T-cell (primary cell): Measurements from ENCODE around the gene HES6. TPM values are rescaled to one million over a fixed set of nuclear protein-coding genes. Genes with fewer than 3 reads are reported as not detected.

Experiments
- ATAC-seq, 4 experiments: fragments of 200-7000 bp in 3 of 4; fragments of 150-1000 bp in 1 of 4; cut with Tn5 transposase; replicated peaks in 1 of 4; 1 replicate in 3 of 4; 2 replicates in 1 of 4; pipeline ENCODE4 v1.10.0; 2021; ENCODE audit warnings: moderate library complexity in 3 of 4, mild to moderate bottlenecking in 2 of 4, moderate number of reproducible peaks in 1 of 4
- CTCF ChIA-PET, 2 donors: fragments of 300-600 bp; sonication (Branson Sonifier 250); formaldehyde crosslinking; loops; one replicate each; lab custom pipeline; 2022; ENCODE audit warnings: antibody characterized with exemption in 2 of 2; lab: Charles Lee
- POLR2A ChIA-PET, 2 donors: fragments of 300-600 bp; sonication (Branson Sonifier 250); formaldehyde crosslinking; loops; one replicate each; lab custom pipeline; 2022; ENCODE audit warnings: antibody characterized with exemption in 2 of 2; lab: Charles Lee
- DNase-seq, 35 experiments: peaks; one replicate each; pipeline versions ENCODE4 v3.0.0 to v3.0.0-alpha.2; 2013 to 2023
- H3K27ac ChIP-seq: one replicate; pipeline ENCODE4 v1.5.1; 2013; ENCODE audit warnings: low read length
- H3K27me3 ChIP-seq, 2 experiments: replicated peaks in 1 of 2; 1 replicate in 1 of 2; 2 replicates in 1 of 2; pipeline versions ENCODE4 v1.6.1 to v1.7.0; 2013; ENCODE audit warnings: low read length in 1 of 2, mixed read lengths in 1 of 2; ENCODE audit not compliant: control insufficient read depth in 2 of 2, insufficient read depth in 2 of 2; ENCODE audit errors: extremely low read depth in 1 of 2
- H3K36me3 ChIP-seq, 2 donors: 1 replicate in 1 of 2; 2 replicates in 1 of 2; pipeline versions ENCODE4 v1.6.1 to v1.7.0; 2013; ENCODE audit warnings: low read length in 1 of 2; ENCODE audit not compliant: control insufficient read depth in 2 of 2, insufficient read depth in 1 of 2; ENCODE audit errors: extremely low read depth in 1 of 2
- H3K4me1 ChIP-seq, 2 experiments: 1 replicate in 1 of 2; 2 replicates in 1 of 2; pipeline versions ENCODE4 v1.6.1 to v1.7.0; 2013; ENCODE audit warnings: low read length in 2 of 2, mixed read lengths in 1 of 2; ENCODE audit not compliant: insufficient read depth in 2 of 2, control insufficient read depth in 1 of 2; ENCODE audit errors: extremely low read depth in 1 of 2
- H3K4me3 ChIP-seq, 2 donors: 1 replicate in 1 of 2; 2 replicates in 1 of 2; pipeline versions ENCODE4 v1.5.1 to v1.7.0; 2013; ENCODE audit warnings: mild to moderate bottlenecking in 2 of 2, low read length in 1 of 2, moderate library complexity in 1 of 2; ENCODE audit not compliant: control insufficient read depth in 1 of 2; ENCODE audit errors: extremely low read depth in 1 of 2
- H3K9me3 ChIP-seq: 2 replicates; pipeline ENCODE4 v1.7.0; 2013
- H3K27ac Mint-ChIP-seq, 2 donors: one replicate each; pipeline ENCODE4 v1.8.0; 2020 to 2021; ENCODE audit warnings: mild to moderate bottlenecking in 2 of 2, mixed read lengths in 2 of 2
- H3K27me3 Mint-ChIP-seq, 2 donors: one replicate each; pipeline ENCODE4 v1.8.0; 2021 to 2022; ENCODE audit warnings: mixed read lengths in 2 of 2
- H3K36me3 Mint-ChIP-seq: one replicate; pipeline ENCODE4 v1.8.0; 2021; ENCODE audit warnings: mixed read lengths
- H3K4me1 Mint-ChIP-seq, 3 donors: one replicate each; pipeline ENCODE4 v1.8.0; 2020 to 2022; ENCODE audit warnings: mixed read lengths in 3 of 3, mild to moderate bottlenecking in 1 of 3
- H3K4me3 Mint-ChIP-seq, 3 donors: one replicate each; pipeline ENCODE4 v1.8.0; 2020 to 2022; ENCODE audit warnings: mild to moderate bottlenecking in 3 of 3, mixed read lengths in 3 of 3, moderate library complexity in 3 of 3
- H3K9me3 Mint-ChIP-seq, 3 donors: one replicate each; pipeline ENCODE4 v1.8.0; 2020 to 2022; ENCODE audit warnings: mixed read lengths in 3 of 3
- WGBS: methylation state at CpG from one replicate; pipeline ENCODE4 v1.1.5; 2013; ENCODE audit warnings: missing lambda C conversion rate; ENCODE audit not compliant: insufficient coverage; 5-methylcytosine and 5-hydroxymethylcytosine counted together
- total RNA-seq, 35 experiments: library from RNA in 6 of 35; stranded (reverse) in 6 of 35; fragments of 120-200 nt in 1 of 35; gene quantifications; one replicate each; pipeline versions ENCODE4 v1.2.1 to v1.2.4 and lab custom pipeline; 2013 to 2026

Gene HES6
- total RNA-seq, 5 donors from 2014 or later (not counting 1 experiment from before 2014, with no cell fraction given) = 1.7 to 3.6 (median 2.7) TPM

GRCh38 chr2:238251331-238251730 lies 11.5 kb upstream of the HES6 start:
- POLR2A ChIA-PET = no interaction called here
- H3K27ac Mint-ChIP-seq = no peak overlapping the region
- CTCF ChIA-PET = interaction anchor here in 1 of 2 donors (1.0 kb wide), 1 partner anchor 9 kb away, joined by 5 read pairs; no protein-coding TSS in a partner anchor
- Histone ChIP-seq H3K27me3 (no peaks in the 10 kb centered on the region), H3K36me3 (peaks cover 16 to 34% of the 10 kb centered on the region in 2 donors), H3K9me3 (no peaks in the 10 kb centered on the region), H3K4me3 (no peak overlapping the region), H3K27ac (no peak overlapping the region), H3K4me1 (no peaks in the 10 kb centered on the region)
- WGBS = 97% methylated on average over 12 of the region's 12 CpGs
- H3K4me1 Mint-ChIP-seq = no peaks in the 10 kb centered on the region
- no peak overlapping the region for H3K4me3 Mint-ChIP-seq
- no peaks in the 10 kb centered on the region for H3K9me3 Mint-ChIP-seq
- H3K36me3 Mint-ChIP-seq = peaks cover 35% of the 10 kb centered on the region
- ATAC-seq = no peak
- no peaks in the 10 kb centered on the region for H3K27me3 Mint-ChIP-seq
- no peak for DNase-seq

GRCh38 chr2:238250896-238251295 lies 11.1 kb upstream of the HES6 start:
- H3K9me3 Mint-ChIP-seq = no peaks in the 10 kb centered on the region
- 100% methylated on average over 2 of the region's 7 CpGs for WGBS
- H3K4me3 ChIP-seq = no peak overlapping the region
- DNase-seq (no peak), ATAC-seq (no peak)
- no peaks in the 10 kb centered on the region for H3K4me1 Mint-ChIP-seq
- no peaks in the 10 kb centered on the region for H3K27me3 ChIP-seq
- no peaks in the 10 kb centered on the region for H3K4me1 ChIP-seq
- H3K36me3 Mint-ChIP-seq = peaks cover 38% of the 10 kb centered on the region
- H3K27ac ChIP-seq = no peak overlapping the region
- ChIA-PET POLR2A (no interaction called here), CTCF (interaction anchor here in 1 of 2 donors (1.0 kb wide), 1 partner anchor 10 kb away, joined by 5 read pairs; no protein-coding TSS in a partner anchor)
- H3K4me3 Mint-ChIP-seq = no peak overlapping the region
- no peaks in the 10 kb centered on the region for H3K9me3 ChIP-seq
- peaks cover 16 to 31% of the 10 kb centered on the region in 2 donors for H3K36me3 ChIP-seq
- H3K27me3 Mint-ChIP-seq = no peaks in the 10 kb centered on the region
- no peak overlapping the region for H3K27ac Mint-ChIP-seq

- H3K4me1 ChIP-seq = no peaks in the 10 kb centered on the region
- peaks cover 30% of the 10 kb centered on the region for H3K36me3 Mint-ChIP-seq
- ATAC-seq = no peak
- ChIA-PET POLR2A (no interaction called here), CTCF (no interaction called here)
- H3K9me3 Mint-ChIP-seq = no peaks in the 10 kb centered on the region
- H3K27ac ChIP-seq = no peak overlapping the region
- 91% methylated on average over 9 of the region's 10 CpGs for WGBS
- no peak overlapping the region for H3K4me3 Mint-ChIP-seq
- H3K9me3 ChIP-seq = no peaks in the 10 kb centered on the region
- no peaks in the 10 kb centered on the region for H3K4me1 Mint-ChIP-seq
- H3K27me3 Mint-ChIP-seq = no peaks in the 10 kb centered on the region
- no peak overlapping the region for H3K27ac Mint-ChIP-seq
- no peak for DNase-seq
- peaks cover 14 to 24% of the 10 kb centered on the region in 2 donors for H3K36me3 ChIP-seq
- no peak overlapping the region for H3K4me3 ChIP-seq
- H3K27me3 ChIP-seq = no peaks in the 10 kb centered on the region
Measured at GRCh38 chr2:238247841-238248453, 8.1 kb upstream of the HES6 start.

GRCh38 chr2:238247002-238247822 lies 7.4 kb upstream of the HES6 start:
- no peak overlapping the region for H3K27ac Mint-ChIP-seq
- H3K9me3 ChIP-seq = no peaks in the 10 kb centered on the region
- no peak overlapping the region for H3K4me3 ChIP-seq
- ChIA-PET POLR2A (no interaction called here), CTCF (no interaction called here)
- WGBS = 95% methylated on average over 13 of the region's 13 CpGs
- no peaks in the 10 kb centered on the region for H3K9me3 Mint-ChIP-seq
- DNase-seq (no peak), ATAC-seq (no peak)
- no peak overlapping the region for H3K4me3 Mint-ChIP-seq
- H3K27me3 ChIP-seq = no peaks in the 10 kb centered on the region
- no peak overlapping the region for H3K27ac ChIP-seq
- H3K4me1 ChIP-seq = no peaks in the 10 kb centered on the region
- no peaks in the 10 kb centered on the region for H3K4me1 Mint-ChIP-seq
- H3K27me3 Mint-ChIP-seq = no peaks in the 10 kb centered on the region
- H3K36me3 Mint-ChIP-seq = peaks cover 26% of the 10 kb centered on the region
- peaks cover 10 to 18% of the 10 kb centered on the region in 2 donors for H3K36me3 ChIP-seq

- H3K4me3 Mint-ChIP-seq = no peak overlapping the region
- no peaks in the 10 kb centered on the region for H3K27me3 Mint-ChIP-seq
- Histone ChIP-seq H3K36me3 (peaks cover 6 to 7% of the 10 kb centered on the region in 2 donors), H3K27ac (no peak overlapping the region), H3K9me3 (no peaks in the 10 kb centered on the region), H3K4me1 (peaks cover 0 to 13% of the 10 kb centered on the region in 2 experiments), H3K4me3 (no peak overlapping the region), H3K27me3 (peaks cover 0 to 4% of the 10 kb centered on the region in 2 experiments)
- ChIA-PET POLR2A (no interaction called here), CTCF (no interaction called here)
- ATAC-seq = no peak
- WGBS = no CpG with 5 or more reads among the region's 5 CpGs
- peaks cover 2 to 6% (median 5%) of the 10 kb centered on the region in 3 donors for H3K4me1 Mint-ChIP-seq
- no peak for DNase-seq
- H3K36me3 Mint-ChIP-seq = peaks cover 22% of the 10 kb centered on the region
- H3K27ac Mint-ChIP-seq = no peak overlapping the region
- no peaks in the 10 kb centered on the region for H3K9me3 Mint-ChIP-seq
Measured at GRCh38 chr2:238244151-238244550, 4.3 kb upstream of the HES6 start.

GRCh38 chr2:238243496-238244076 lies 3.7 kb upstream of the HES6 start:
- Histone ChIP-seq H3K36me3 (peaks cover 6 to 7% of the 10 kb centered on the region in 2 donors), H3K27me3 (peaks cover 0 to 9% of the 10 kb centered on the region in 2 experiments), H3K4me1 (peaks cover 0 to 18% of the 10 kb centered on the region in 2 experiments), H3K4me3 (no peak overlapping the region), H3K27ac (no peak overlapping the region), H3K9me3 (no peaks in the 10 kb centered on the region)
- no peak overlapping the region for H3K4me3 Mint-ChIP-seq
- H3K27ac Mint-ChIP-seq = no peak overlapping the region
- ATAC-seq (no peak), DNase-seq (no peak)
- ChIA-PET CTCF (no interaction called here), POLR2A (no interaction called here)
- H3K4me1 Mint-ChIP-seq = peaks cover 2 to 6% (median 5%) of the 10 kb centered on the region in 3 donors
- peaks cover 22% of the 10 kb centered on the region for H3K36me3 Mint-ChIP-seq
- no peaks in the 10 kb centered on the region for H3K9me3 Mint-ChIP-seq
- no peaks in the 10 kb centered on the region for H3K27me3 Mint-ChIP-seq
- 91% methylated on average over 7 of the region's 10 CpGs for WGBS
